Inferior parietal cortex (tissue), 1 donor: Measurements from ENCODE around the gene TACSTD2.
A peak's percentile ranks its signal among the peaks of the same experiment; 100 is the strongest.
"Not testable (repeated sequence)": the region's sequence is repeated elsewhere in the genome, so short reads cannot be mapped to it uniquely, and the experiment has no call there.

Source experiments
- DNase-seq: peaks from one replicate; pipeline ENCODE4 v3.0.0-alpha.2; 2016; ENCODE audit errors: extremely low spot score

Gene TACSTD2

DNA sequence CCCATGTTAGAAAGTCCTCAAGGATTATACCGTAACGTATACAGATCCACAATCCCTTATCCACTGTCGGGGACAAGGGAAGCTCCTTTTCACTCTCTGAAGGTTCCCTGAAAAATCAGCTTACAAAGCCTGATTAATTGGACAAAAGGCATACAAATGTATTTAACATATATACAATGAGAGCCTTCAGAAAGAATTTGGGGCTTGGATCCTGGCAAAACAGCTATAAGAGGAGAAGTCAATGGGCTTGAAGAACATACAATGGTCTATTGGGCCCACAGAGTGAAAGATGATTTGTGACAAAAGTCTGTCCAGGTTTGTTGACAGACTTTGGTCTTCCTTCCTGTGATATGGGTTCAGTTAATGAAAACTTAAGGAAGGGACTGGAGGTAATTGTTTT lies 10.7 kb downstream of the TACSTD2 start:
- no peak for DNase-seq

DNA sequence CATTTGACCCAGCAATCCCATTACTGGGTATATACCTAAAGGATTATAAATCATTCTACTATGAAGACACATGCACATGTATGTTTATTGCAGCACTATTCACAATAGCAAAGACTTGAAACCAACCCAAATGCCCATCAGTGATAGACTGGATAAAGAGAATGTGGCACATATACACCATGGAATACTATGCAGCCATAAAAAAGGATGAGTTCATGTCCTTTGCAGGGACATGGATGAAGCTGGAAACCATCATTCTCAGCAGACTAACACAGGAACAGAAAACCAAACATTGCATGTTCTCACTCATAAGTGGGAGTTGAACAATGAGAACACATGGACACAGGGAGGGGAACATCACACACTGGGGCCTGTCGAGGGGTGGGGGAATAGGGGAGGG lies 13.3 kb downstream of the TACSTD2 start:
- DNase-seq: not testable (repeated sequence)

DNA sequence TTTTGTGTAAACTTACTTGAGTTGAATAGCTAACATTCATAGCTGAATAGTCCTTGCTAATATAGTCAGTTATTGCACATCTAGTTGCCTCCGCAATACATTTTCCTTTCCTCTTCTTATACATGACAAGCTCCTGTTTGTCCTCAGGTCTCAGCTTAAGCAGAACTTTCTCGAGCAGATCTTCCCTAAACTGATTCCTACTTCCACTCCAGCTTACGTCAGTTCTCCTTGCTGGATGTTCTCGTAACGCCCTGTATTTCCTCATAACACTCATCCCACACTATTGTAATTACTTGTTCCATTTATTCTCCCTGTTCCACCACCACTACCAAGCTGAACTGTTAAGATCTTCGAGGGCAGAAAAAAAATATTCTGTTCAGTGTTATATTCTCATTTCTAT lies 15.4 kb downstream of the TACSTD2 start:
- no peak for DNase-seq

DNA sequence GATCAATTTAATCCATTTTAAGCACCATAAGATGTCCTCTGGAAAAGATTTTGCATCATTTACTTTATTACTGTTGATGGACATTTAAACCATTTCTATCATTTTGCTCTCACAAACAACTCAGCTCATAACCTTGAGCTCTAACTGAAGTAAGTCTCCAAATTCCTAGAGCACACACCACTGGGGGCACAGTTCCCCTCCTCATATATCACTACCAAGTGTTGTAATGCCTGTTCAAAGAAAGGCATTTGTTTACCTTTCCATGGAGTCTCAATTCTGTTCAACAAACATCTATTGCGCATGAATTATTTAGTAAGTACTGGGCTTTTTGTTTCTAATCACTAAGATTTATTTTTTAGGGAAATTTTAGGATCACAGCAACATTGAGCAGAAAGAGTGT lies 21.7 kb downstream of the TACSTD2 start:
- DNase-seq: no peak

DNA sequence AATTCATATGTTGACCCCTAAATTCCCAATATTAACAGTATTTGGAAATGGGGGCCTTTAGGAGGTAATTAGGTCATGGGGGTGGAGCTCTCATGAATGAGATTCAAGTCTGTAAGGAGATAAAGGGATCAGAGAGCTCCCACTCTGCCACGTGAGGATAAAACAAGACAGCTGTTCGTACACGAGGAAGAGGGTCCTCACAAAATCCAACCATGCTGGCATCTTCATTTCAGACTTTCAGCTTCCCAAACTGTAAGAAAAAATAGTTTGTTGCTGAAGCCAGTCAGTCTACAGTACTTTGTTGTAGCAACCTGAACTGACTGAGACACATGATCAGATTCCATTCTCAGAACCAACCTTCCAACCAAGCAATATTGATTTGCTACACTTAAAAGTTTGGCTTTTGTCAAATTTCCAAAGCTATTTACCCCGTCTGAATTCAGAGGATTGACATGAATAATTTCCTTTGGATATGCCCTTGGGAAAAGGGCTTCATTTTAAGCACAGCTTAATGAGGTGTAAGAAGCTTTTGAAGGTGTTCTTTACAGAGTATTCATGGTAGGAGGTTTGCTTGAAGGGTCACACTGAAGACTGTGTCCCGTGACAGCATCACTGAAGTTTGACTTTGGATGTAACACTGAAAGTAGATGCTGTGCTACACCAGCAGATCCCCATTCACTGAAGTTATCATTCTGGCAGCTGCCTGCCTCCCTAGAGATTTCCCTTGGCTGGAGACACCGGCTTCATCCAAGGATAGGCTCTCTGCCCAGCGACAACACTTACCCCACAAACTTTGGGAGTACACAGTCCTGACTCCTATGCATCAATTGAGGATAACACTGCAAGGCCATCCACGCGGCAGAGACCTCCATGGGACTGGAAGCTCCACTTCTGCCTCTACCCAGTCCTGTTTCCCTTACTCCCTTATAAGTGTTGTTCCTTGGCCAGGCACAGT lies 25.6 kb downstream of the TACSTD2 start:
- DNase-seq: no peak

DNA sequence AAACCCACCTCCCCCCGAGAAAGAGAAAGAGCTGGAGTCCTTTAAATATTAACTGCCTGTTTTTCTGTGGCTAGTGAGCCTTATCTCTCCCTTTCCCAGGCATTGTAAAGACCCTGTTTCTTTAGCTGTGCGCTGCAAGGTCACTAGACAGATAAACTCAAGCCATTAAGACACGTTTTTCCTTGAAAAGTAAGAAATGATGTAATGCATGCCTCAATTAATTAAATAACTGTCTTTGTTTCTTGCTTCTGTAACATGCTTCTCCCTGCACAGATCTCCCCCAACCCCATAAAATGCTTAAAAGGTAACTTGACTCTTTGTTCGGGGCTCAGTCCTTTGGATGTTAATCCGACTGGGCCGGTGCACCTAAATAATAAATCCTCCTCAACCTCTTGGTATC lies 27.8 kb downstream of the TACSTD2 start:
- not testable (repeated sequence) for DNase-seq

DNA sequence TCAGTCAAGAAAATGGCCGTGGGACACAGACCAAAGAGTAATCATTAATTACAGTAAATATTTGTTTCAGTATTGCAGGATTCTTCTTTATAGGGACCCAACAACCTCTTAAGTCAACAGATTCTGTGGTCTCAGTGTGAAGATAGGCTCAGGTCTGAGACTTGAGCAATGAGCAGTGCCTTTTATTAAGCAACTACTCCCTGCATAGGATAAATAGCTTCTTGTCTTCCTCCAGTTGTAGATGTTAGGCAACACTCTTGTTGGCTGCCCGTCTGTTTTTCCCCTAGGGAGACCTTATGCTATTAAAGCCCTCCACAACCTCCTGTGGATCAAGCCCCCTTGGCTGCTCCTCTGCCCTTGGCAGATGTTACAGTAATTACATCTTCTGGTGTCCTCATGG lies 28.7 kb downstream of the TACSTD2 start:
- no peak for DNase-seq

DNA sequence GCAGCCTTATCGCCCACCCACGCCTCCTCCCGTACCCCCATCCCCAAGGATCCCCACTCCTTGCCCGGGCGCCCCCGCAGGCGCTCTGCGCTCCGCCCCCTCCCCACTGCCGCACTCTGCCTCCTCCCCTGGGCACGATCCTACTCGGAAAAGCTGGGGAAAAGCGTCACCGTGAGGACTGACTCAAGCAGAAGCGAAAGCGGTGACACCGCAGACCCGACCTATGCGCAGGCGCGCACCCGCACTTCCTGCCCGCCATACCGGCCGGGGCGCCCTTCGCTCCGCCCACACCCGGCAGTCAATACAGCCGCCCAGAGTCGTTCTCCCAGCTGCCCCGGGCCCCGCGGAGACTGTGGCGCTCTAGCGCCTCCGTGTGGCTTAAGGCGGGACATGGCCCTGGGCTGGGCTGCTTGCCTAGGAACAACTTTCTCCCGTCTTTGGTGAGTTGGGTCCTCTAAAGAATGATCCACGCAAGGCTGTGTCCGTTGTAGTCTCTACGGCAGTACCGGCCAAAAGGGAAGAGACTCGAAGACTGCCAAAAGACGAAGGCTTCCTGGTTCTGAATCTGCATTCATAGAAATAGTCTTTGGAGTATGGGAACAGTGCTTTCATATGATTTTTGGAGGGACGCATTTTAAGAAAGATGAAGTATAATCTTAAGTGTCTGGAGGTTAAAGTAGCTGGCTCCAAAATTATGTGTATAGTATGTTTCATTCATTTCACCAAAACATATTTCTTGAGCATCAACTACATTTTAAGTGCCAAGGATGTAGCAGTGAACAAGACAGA lies 30.3 kb downstream of the TACSTD2 start, which contains the start of gene OMA1:
Gene OMA1, minus strand, starts transcription at position 207 of the 789 bp plus-strand sequence. CDS start 7,432 bp downstream, outside the sequence.
- peak; percentile 94 for DNase-seq

DNA sequence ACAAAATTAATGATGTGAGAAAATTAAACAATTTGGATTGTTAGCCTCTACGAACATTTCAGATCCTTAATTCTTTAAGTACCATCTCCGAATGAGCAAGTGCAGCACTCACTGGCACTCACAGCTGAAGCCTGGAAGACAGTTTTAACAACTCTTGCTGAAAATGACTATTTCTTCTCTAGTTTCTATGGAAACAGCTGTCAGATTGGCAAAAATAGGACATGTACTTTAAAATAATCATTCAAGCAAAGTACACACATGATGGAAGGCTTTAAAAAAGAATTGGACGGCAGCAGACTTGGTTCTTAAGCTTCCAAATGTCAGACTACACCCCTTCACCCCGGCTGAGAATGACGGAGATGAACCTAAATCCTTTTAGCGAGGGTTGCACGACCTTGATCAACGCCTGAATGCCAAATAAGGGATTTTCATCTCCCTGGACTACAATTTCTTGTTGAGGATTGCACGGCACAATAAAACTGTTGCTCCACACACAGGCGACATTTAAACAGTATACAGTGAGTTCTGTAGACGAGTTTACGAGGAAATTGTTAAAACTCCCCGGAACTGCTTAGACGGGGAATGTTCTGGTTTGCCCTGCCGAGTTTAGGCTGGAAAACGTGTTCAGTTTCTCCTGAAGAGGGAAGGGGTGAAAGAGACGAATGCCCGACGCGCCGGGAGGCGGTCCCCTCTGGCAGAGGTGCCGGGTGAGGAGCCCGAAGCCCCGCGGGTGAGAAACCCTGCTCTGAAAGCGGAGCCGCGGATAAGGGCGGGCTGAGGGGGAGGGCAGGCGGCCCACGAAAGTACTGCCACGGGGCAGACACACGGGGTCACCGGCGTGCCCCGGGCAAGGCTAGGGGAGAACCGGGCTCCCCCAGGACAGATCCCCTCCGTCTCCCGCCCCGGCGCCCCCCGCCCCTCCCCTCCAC lies 31.2 kb downstream of the TACSTD2 start:
- DNase-seq: peak; percentile 73

DNA sequence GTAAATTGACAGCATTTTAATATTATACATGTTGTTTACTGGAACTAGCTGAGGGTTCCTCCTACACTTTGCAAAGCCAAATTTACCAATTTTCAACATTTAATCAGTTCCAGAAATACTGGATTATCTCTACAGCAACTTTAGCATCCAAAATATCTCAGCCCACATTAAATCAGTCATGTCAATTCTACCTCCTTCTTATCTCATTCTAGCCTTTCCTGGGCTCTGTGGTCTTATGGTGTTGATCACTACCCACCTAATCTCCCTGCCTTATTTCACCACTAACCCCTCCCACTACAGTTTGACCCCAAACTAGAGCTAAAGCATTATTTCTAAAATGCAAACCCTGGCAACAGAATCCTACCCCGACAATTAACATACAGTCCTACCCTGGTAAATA lies 33.8 kb downstream of the TACSTD2 start:
- DNase-seq: no peak

DNA sequence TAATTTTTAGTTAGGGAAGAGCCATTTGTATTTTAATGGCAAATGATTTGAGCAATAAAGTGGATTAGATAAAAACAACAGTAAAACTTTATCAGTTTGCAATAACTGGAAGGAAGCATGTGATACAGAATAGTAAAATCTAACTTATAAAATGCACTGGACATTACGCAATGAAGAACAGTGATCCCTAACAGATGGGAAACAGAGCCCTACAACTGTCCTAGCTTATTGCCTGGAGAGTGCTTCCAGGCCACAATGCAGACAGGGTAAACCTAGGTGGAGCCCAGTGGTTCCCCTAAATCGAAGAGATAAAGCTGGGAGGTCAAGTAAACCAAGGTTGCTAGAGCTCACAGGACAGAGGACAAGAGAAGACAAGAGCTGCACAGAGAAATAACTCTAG lies 37.5 kb downstream of the TACSTD2 start:
- no peak for DNase-seq

DNA sequence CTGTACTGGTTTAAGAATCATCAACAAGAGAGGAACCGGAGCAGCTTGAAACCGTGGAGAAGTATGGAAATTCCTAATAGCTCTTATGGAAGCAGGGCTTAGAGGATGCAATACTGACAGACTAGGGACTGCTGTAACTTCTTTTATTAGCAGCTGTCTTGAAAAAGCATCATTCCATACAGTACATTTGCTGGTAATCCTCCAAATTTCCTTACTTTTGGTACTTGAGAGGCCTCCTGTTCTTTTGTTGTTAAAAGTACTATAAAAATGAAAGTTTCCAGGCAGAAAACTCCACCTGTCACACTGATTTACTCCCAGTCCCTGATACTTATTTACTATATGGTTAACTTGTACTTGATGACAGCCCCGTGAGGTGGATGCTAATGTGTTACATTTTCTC lies 38.2 kb downstream of the TACSTD2 start:
- no peak for DNase-seq

DNA sequence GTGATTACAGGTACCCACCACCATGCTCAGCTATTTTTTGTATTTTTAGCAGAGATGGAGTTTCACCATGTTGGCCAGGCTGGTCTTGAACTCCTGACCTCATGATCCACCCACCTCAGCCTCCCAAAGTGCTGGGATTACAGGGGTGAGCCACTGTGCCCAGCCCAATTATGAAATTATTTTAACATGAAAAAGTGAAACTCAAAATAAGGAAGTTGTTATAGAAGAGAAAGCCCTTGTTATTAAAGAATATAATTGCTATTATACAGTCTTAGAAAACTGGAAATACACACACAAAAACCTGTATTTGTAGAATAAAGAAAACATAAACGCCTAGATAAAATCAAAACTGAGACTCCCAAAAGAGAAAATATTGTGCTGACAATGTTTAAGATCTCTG lies 45.2 kb downstream of the TACSTD2 start:
- DNase-seq: not testable (repeated sequence)

DNA sequence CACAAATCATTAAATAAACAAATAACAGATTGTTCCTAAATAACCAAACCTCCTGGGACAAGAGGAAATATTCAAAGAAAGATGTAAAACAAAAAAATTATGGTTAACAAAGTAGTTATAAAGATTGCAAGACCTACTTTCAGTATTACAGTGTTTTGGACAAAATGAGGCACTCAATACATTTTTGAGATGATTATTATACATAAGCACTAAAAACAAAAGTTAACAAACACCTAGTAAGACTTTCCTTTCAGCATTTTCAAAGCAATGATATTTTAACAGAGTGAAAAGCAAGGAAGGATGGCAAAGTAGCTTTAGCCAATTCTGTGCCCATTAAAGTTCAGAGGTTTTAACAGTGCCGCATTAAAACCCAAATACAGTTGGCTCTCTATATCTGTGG lies 47.8 kb downstream of the TACSTD2 start:
- no peak for DNase-seq

DNA sequence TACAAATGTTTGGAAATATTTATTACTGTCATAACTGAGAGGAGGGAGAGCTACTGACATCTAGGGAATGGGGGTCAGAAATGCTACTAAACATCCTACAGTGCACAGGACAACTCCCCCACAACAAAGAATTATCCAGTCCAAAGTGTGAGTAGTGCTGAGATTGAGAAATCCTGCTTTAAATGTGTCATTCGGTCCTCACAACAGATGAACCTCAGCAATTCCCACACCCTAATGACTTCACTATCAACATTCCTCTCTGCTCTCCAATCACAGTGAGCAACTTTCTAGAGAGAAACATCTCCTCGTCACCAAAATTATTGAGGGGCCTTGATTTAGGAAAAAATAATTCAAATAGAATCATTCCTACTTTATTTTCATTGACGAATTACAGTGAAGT lies 48.5 kb downstream of the TACSTD2 start:
- no peak for DNase-seq
